Dendritic cell treated with granulocyte-macrophage colony-stimulating factor and Interleukin-4, amounts not matched to agents 40 ng/mL and 50 ng/mL, for 4 days (primary cell): Measurements from ENCODE around the gene JADE1.

Source experiments
- H3K27ac Mint-ChIP-seq: one replicate; pipeline ENCODE4 v1.8.0; 2022; ENCODE audit warnings: mild to moderate bottlenecking, mixed read lengths
- H3K27me3 Mint-ChIP-seq: one replicate; pipeline ENCODE4 v1.8.0; 2022; ENCODE audit warnings: mild to moderate bottlenecking, mixed read lengths
- H3K36me3 Mint-ChIP-seq: one replicate; pipeline ENCODE4 v1.8.0; 2022; ENCODE audit warnings: low read depth, mixed read lengths
- H3K4me1 Mint-ChIP-seq: one replicate; pipeline ENCODE4 v1.8.0; 2022; ENCODE audit warnings: low read depth, mixed read lengths
- H3K4me3 Mint-ChIP-seq: one replicate; pipeline ENCODE4 v1.8.0; 2022; ENCODE audit warnings: mild to moderate bottlenecking, moderate library complexity, mixed read lengths
- H3K9me3 Mint-ChIP-seq: one replicate; pipeline ENCODE4 v1.8.0; 2022; ENCODE audit warnings: mixed read lengths
- intact Hi-C: fragments of 100-400 bp; cut with micrococcal nuclease; formaldehyde crosslinking; loops from one replicate; pipeline ENCODE4 v1.15.0; 2022

The JADE1 gene

DNA sequence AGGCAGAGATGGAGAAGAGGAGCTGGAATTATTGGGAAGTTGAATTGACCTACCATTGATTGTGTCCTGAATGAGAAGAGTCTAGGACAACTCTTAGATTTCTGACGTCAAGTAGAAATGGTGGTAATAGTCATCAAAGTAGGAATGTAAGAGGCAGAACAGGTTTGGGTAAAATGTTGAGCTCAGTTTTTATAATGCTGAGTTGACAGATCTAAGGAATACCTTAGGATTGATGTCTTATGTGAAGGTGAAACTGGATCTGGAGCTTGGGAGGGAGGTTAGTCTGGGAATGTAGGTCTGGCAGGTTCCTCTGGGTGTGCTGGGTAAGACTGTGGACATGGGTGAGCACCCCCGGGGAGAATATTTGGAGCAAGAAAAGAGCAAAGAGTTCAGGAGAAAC lies 31.9 kb downstream of the JADE1 start:
- peaks cover 14% of the 10 kb centered on the region for H3K4me1 Mint-ChIP-seq
- H3K9me3 Mint-ChIP-seq = no peaks in the 10 kb centered on the region
- H3K4me3 Mint-ChIP-seq = no peak overlapping the region
- intact Hi-C loops = no loop called here
- no peak overlapping the region for H3K27ac Mint-ChIP-seq
- H3K36me3 Mint-ChIP-seq = peaks cover 58% of the 10 kb centered on the region
- no peaks in the 10 kb centered on the region for H3K27me3 Mint-ChIP-seq

DNA sequence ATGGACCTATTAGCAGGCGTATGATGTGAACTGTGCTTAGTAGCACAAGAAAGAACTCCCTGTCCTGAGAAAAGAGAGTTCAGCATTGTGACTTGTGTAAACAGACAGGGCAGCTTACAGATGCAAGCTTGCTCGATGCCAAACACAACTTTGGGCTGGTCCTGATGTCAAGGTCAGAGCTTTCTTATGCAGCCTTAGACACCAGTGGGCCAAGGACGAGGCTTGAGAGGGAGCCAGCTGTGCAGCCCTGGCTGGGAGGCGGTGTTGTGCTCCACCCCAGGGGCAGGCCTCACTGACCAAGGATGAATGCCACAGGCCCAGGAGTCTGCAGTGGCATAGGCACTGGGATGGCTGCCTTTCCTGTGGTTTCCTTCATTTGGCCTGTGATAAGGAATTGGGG lies 35.4 kb downstream of the JADE1 start:
- Mint-ChIP-seq H3K36me3 (peaks cover 86% of the 10 kb centered on the region), H3K4me1 (peaks cover 28% of the 10 kb centered on the region), H3K9me3 (no peaks in the 10 kb centered on the region), H3K4me3 (no peak overlapping the region), H3K27me3 (no peaks in the 10 kb centered on the region), H3K27ac (no peak overlapping the region)
- intact Hi-C loops = no loop called here

DNA sequence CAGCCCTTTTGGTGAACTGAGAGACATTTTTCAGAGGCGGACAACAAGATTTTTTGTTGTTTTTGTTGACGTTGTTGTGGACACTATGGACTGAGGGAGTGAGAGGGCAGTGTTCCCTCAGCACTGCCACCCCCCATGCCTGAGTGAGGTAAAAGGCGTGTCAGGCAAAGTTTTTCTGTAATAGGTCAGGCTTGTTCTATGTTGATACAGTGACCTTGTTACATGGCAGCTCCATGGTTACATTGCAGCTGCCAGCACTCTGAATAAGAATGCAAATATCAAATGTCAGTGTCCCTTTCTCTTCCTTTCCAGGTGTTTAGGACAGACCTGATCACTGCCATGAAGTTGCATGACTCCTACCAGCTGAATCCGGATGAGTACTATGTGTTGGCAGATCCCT lies 36.6 kb downstream of the JADE1 start:
- peaks cover 25% of the 10 kb centered on the region for H3K4me1 Mint-ChIP-seq
- intact Hi-C loops = no loop called here
- no peak overlapping the region for H3K27ac Mint-ChIP-seq
- H3K9me3 Mint-ChIP-seq = no peaks in the 10 kb centered on the region
- no peaks in the 10 kb centered on the region for H3K27me3 Mint-ChIP-seq
- H3K4me3 Mint-ChIP-seq = no peak overlapping the region
- peaks cover 95% of the 10 kb centered on the region for H3K36me3 Mint-ChIP-seq

DNA sequence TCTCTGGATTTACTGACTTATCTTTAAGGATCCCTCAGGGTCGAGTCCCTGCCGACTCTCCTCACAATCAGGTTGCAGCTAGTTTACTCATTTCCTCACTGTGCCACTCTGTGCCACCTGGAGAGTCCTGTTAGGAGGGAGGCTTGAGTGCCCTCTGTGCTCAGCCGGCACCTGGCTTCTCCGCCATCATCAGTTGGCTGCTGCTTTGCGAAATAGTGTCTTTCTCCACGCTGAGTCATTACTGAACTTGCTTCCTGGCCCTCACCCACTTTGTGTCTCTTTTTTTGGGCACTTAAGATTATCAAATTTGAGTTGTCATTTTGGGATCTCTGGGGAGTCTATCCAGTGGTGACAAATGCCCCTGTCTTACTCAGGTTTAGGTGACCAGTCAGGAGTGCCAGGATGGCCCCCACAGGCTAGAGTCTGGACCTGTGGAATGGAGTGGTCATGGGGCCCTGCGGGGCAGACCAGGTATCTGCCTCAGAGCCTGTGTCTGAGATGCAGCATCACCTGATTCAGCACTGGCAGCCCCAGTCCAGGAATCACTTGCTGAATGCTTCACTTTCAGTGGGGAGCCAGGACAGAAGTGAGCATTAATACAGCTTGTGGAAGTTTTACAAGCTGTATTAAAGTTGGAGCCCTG lies 37.7 kb downstream of the JADE1 start:
- Mint-ChIP-seq H3K36me3 (peaks cover 98% of the 10 kb centered on the region), H3K4me3 (no peak overlapping the region), H3K27me3 (no peaks in the 10 kb centered on the region), H3K9me3 (no peaks in the 10 kb centered on the region), H3K27ac (peak overlapping the region; percentile 24), H3K4me1 (peaks cover 16% of the 10 kb centered on the region)
- intact Hi-C loops = no loop called here

DNA sequence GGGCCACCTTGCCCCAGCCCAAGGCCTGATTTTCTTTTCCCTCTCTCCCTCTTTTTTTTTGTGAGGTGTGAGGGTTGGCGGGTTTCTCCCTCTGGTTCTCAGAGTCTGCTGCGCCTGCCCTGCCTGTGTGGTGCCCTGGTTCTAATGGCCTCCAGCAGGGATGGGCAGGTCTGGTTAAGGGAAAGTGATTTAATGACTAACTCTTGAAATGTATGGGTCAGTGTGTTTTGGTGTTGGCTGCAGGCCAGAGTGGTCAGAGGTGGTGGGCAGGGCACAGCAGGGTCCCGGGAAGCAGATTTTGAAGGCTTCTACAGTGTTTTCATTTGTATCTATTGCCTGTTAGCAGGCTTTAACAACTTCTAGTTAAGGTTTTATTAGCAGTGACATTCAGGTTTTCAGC lies 39.0 kb downstream of the JADE1 start:
- peaks cover 17% of the 10 kb centered on the region for H3K4me1 Mint-ChIP-seq
- no peak overlapping the region for H3K27ac Mint-ChIP-seq
- H3K36me3 Mint-ChIP-seq = peaks cover 98% of the 10 kb centered on the region
- H3K9me3 Mint-ChIP-seq = no peaks in the 10 kb centered on the region
- intact Hi-C loops = no loop called here
- no peak overlapping the region for H3K4me3 Mint-ChIP-seq
- H3K27me3 Mint-ChIP-seq = no peaks in the 10 kb centered on the region

DNA sequence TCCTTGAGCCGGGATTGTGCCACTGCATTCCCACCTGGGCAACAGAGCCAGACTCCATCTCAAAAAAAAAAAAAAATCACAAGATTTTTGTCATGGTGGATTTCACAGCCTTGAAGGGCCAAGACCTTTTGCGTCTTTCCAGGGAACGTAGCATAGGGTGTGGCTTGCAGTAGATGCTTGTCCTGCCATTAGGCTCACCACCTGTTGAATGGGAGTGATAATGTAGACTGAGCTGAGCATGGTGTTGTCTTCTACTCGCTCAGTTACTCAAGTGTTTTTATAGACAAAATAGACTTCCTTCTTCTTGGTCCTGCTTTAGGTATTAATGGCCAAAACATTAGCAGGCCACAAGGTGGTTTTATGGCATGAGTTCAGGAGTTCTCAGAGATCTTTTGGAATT lies 40.8 kb downstream of the JADE1 start:
- Mint-ChIP-seq H3K27ac (no peak overlapping the region), H3K27me3 (no peaks in the 10 kb centered on the region), H3K36me3 (peaks cover 98% of the 10 kb centered on the region), H3K4me1 (peaks cover 29% of the 10 kb centered on the region), H3K9me3 (no peaks in the 10 kb centered on the region), H3K4me3 (no peak overlapping the region)
- intact Hi-C loops = no loop called here

DNA sequence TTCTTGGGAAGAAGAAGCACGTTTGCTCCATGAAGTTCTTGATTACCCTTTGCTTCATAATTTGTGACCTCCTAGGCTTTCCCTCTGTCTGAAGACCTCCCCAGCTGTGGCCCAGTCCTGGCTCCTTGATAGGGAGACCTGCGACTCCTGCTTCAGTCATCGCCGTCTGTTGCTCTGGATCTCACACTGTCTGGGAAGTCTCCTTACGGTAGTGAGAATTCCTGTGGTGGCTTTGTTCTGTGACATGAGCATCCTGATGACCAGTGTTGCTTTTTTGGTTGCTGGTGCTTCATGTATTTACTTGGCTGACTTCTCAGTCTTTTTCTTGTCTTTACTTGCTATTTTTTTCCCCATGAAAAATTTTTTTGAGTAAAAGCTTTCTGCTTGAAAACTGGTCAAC lies 44.2 kb downstream of the JADE1 start:
- intact Hi-C loops = no loop called here

DNA sequence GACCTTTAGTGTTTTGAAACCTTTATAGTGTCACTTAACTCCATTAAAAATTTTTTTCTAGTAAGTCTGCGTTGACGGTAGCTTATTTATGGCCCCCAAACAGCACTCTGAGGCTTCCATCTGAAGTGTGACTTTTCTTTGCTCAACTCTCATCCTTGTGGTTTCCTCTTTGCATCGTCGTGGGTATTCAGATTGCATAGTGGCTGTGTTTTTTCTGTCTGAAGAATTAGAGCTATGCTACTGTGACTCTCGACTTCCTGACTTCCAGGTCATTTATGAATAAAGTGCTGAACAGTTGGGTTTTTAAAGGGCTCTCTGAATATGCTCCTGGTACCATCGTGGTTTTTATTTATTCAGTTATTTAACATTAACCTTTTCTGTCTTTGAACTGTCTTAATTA lies 44.9 kb downstream of the JADE1 start:
- Mint-ChIP-seq H3K27ac (no peak overlapping the region), H3K27me3 (no peaks in the 10 kb centered on the region), H3K9me3 (no peaks in the 10 kb centered on the region), H3K36me3 (peaks cover 98% of the 10 kb centered on the region), H3K4me3 (no peak overlapping the region), H3K4me1 (peaks cover 13% of the 10 kb centered on the region)
- intact Hi-C loops = no loop called here

More for the DNA sequence above, 44.2 kb downstream of the JADE1 start:
- H3K27me3 Mint-ChIP-seq = no peaks in the 10 kb centered on the region
- no peaks in the 10 kb centered on the region for H3K9me3 Mint-ChIP-seq
- peaks cover 98% of the 10 kb centered on the region for H3K36me3 Mint-ChIP-seq
- H3K4me3 Mint-ChIP-seq = no peak overlapping the region
- H3K4me1 Mint-ChIP-seq = peaks cover 13% of the 10 kb centered on the region
- no peak overlapping the region for H3K27ac Mint-ChIP-seq

DNA sequence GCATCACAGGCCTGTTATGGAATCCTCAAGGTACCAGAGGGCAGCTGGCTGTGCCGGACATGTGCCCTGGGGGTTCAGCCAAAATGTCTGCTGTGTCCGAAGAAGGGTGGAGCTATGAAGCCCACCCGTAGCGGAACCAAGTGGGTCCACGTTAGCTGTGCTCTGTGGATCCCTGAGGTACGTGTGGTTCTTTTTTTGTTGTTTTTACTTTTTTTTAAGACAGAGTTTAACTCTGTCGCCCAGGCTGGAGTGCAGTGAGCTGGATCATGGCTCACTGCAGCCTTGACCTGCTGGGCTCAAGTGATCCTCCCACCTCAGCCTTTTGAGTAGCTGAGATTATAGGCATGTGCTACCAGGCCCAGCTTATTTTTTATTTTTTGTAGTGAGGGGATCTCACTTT lies 46.1 kb downstream of the JADE1 start:
- peaks cover 97% of the 10 kb centered on the region for H3K36me3 Mint-ChIP-seq
- peaks cover 20% of the 10 kb centered on the region for H3K4me1 Mint-ChIP-seq
- H3K27me3 Mint-ChIP-seq = no peaks in the 10 kb centered on the region
- H3K27ac Mint-ChIP-seq = no peak overlapping the region
- no peaks in the 10 kb centered on the region for H3K9me3 Mint-ChIP-seq
- H3K4me3 Mint-ChIP-seq = no peak overlapping the region
- intact Hi-C loops = no loop called here

DNA sequence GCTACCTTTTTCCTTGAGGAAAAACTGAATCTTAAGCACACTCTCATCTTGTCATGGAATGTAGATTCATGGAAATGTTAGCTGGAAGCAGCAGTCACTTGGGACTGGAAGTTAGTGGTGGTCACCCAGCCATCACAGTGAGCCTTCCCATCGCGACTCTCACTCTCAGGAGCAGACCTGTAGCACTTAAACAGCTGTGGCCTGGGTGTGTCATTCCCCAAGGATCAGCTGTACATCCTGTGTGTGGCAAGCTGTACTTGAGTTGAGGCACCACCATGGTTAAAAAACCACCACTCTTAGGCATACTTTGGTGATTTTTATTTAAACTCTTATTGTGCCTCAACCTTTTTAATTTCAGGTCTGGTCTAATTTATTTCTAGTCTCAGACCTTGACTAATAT lies 46.7 kb downstream of the JADE1 start:
- no peak overlapping the region for H3K4me3 Mint-ChIP-seq
- no peak overlapping the region for H3K27ac Mint-ChIP-seq
- peaks cover 20% of the 10 kb centered on the region for H3K4me1 Mint-ChIP-seq
- peaks cover 96% of the 10 kb centered on the region for H3K36me3 Mint-ChIP-seq
- intact Hi-C loops = no loop called here
- no peaks in the 10 kb centered on the region for H3K9me3 Mint-ChIP-seq
- H3K27me3 Mint-ChIP-seq = no peaks in the 10 kb centered on the region

DNA sequence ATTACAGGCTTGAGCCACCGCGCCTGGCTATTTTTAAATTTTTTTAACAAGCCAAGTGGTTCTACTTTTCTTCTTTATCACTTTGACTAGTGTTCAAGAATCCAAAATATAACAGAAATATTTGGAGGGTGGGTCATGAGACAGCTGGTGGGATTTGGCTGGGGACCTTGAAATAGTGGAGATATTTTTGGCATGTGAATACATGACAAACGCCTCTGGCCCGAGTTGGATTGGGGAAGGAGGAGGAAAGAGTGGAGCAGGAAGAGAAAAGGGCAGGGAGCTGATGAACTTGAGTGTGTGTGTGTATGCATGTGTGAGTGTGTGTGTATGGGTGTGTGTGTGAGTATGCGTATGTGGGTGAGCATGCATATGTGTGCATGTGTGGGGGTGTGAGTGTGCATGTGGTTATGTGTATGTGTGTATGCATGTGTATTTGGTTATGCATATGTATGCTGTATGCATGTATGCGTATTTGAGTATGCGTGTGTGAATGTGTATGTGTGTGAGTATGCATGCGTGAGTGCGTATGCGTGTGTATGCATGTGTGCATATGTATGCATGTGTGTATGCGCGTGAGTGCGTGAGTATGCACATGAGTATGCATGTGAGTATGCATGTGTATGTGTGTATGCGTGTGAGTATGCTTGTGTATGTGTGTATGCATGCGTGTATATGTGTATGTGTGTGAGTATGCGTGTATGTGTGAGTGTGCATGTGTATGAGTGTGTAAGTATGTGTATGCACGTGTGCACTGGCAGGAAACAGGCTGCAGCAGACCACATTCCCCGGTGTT lies 49.6 kb downstream of the JADE1 start:
- no peak overlapping the region for H3K4me3 Mint-ChIP-seq
- no peak overlapping the region for H3K27ac Mint-ChIP-seq
- H3K4me1 Mint-ChIP-seq = peaks cover 34% of the 10 kb centered on the region
- intact Hi-C loops = no loop called here
- H3K9me3 Mint-ChIP-seq = no peaks in the 10 kb centered on the region
- H3K36me3 Mint-ChIP-seq = peaks cover 88% of the 10 kb centered on the region
- no peaks in the 10 kb centered on the region for H3K27me3 Mint-ChIP-seq

DNA sequence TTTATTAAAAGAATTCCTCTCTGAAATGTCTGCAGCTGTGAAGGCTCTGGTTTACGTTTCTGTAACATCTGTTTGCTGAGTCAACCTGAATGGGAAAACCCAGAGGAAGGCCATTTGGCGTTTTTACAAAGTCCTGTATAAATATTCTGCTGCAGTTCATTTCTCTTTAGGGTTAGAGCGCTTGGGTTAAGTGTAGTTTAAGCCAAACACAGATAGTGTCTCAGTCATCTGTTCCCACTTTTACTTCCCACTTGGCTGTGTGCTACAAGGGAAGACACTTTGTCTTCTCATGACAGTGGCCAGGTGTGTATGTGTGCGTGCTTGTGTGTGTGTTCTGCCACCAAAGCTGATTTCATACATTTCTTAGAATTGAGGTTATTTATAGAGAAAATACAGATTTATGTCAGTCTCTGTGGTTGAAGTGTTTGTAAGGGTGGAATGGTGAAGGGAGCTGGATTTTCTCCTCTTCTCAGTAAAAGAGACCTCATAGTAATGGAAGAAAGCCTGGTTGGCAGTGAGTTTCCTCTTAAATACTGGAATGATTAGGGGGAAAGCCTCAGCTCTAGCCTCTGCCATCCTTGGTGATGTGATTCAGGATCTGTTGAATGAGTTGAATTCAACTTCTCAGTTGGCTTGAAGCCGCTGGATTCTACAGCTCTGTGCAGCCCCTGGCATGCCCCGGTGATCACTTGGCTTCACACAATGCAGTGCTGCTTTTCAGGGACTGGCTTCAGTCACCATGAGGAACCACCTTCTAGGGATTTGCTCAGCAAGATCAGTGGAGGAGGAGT lies 50.6 kb downstream of the JADE1 start:
- Mint-ChIP-seq H3K27ac (no peak overlapping the region), H3K36me3 (peaks cover 85% of the 10 kb centered on the region), H3K4me1 (peaks cover 28% of the 10 kb centered on the region), H3K27me3 (no peaks in the 10 kb centered on the region), H3K9me3 (no peaks in the 10 kb centered on the region), H3K4me3 (no peak overlapping the region)
- intact Hi-C loops = loop anchor here (5.0 kb wide), 2 partner anchors 293 to 408 kb away; no protein-coding TSS in a partner anchor

DNA sequence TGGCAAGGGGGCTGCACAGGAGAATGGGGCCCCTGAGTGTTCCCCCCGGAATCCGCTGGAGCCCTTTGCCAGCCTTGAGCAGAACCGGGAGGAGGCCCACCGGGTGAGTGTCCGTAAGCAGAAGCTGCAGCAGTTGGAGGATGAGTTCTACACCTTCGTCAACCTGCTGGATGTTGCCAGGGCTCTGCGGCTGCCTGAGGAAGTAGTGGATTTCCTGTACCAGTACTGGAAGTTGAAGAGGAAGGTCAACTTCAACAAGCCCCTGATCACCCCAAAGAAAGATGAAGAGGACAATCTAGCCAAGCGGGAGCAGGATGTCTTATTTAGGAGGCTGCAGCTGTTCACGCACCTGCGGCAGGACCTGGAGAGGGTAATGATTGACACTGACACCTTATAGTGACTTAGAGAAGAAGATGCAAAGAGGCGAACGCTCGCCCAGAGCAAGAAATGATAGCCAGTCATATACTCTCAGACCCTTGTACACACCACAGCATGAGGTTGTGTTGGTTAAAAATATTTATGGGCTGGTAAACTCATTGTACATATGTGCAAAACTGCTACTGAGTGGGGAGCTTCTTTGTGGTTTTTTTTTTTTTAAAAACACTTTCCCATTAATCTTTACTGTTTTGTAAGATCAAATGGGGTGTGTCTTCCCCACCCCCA lies 52.5 kb downstream of the JADE1 start:
- Mint-ChIP-seq H3K27ac (no peak overlapping the region), H3K27me3 (no peaks in the 10 kb centered on the region), H3K9me3 (no peaks in the 10 kb centered on the region), H3K4me3 (no peak overlapping the region), H3K36me3 (peaks cover 85% of the 10 kb centered on the region), H3K4me1 (peaks cover 28% of the 10 kb centered on the region)
- intact Hi-C loops = loop anchor here (2.0 to 5.0 kb wide), 3 partner anchors 295 to 671 kb away; no protein-coding TSS in a partner anchor
